Subcutaneous abdominal adipose tissue (tissue), 5 donors: ENCODE data around the gene ARL3.
A peak's percentile ranks its signal among the peaks of the same experiment; 100 is the strongest.

Experiments used
- H3K27ac ChIP-seq: one replicate; pipeline ENCODE4 v1.7.0; 2013; ENCODE audit warnings: low read depth, mild to moderate bottlenecking, inconsistent platforms, low read length, moderate library complexity
- H3K27me3 ChIP-seq, 5 donors: one replicate each; pipeline ENCODE4 v1.7.0; 2013; ENCODE audit warnings: low read length in 5 of 5, inconsistent platforms in 1 of 5; ENCODE audit not compliant: control insufficient read depth in 5 of 5, insufficient read depth in 4 of 5
- H3K36me3 ChIP-seq, 5 donors: one replicate each; pipeline ENCODE4 v1.7.0; 2013; ENCODE audit warnings: low read length in 5 of 5; ENCODE audit not compliant: control insufficient read depth in 5 of 5, insufficient read depth in 5 of 5
- H3K4me1 ChIP-seq, 5 donors: one replicate each; pipeline ENCODE4 v1.7.0; 2013; ENCODE audit warnings: low read length in 5 of 5, mild to moderate bottlenecking in 3 of 5, moderate library complexity in 1 of 5; ENCODE audit not compliant: control insufficient read depth in 5 of 5, insufficient read depth in 5 of 5
- H3K4me3 ChIP-seq, 5 donors: one replicate each; pipeline ENCODE4 v1.7.0; 2013; ENCODE audit warnings: low read length in 5 of 5, low read depth in 1 of 5
- H3K9ac ChIP-seq, 5 donors: one replicate each; pipeline ENCODE4 v1.7.0; 2013; ENCODE audit warnings: low read length in 5 of 5, mild to moderate bottlenecking in 4 of 5, moderate library complexity in 3 of 5
- H3K9me3 ChIP-seq, 5 donors: one replicate each; pipeline ENCODE4 v1.7.0; 2013; ENCODE audit warnings: low read length in 5 of 5; ENCODE audit not compliant: control insufficient read depth in 5 of 5
- donor health status: healthy.
- donor health status: healthy.
- donor health status: healthy.
- donor health status: healthy.
- donor health status: healthy.

ARL3 gene

DNA sequence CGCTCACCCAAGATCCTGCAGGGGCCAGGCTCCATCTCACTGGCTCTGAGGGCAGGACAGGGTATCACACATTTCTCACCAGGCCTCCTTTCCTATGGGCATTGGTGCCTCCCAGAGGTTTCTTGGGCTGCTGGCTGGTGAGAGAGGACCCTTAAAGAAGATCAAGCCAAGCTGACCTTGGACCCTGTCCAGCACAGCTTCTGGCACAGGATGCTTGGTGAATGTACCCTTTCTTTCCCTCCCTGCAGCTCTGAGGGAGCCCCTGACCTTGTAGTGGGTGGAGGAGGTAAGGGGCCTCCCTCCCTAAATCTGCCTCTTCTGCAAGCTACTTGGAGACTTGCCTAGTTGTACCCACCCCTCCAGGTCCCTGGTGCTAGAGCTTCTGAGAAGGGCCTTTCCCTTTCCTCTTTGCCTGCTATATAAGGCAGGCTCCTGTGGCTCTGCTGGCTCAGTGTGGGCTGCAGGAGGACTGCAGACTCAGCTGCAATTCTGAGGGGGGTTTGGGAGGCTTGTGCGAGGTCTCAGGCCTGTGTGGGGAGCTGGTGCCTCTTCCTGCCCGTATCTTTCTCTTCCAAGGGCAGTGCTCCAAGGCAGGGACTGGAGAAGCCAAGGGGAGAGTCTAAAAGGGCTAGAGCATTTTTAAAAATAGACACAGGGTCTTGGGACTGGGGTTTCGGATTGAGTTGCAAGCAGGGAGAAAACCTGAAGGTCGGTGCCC is 81.6 kb downstream of the ARL3 start:
- Histone ChIP-seq H3K4me1 (peaks cover 10 to 67% (median 55%) of the 10 kb centered on the region in 5 donors), H3K4me3 (peak overlapping the region in 1 of 5 donors; percentile 17), H3K9me3 (no peaks in the 10 kb centered on the region), H3K9ac (peak overlapping the region in 2 of 5 donors; percentile 21 to 26), H3K27ac (peak overlapping the region; percentile 23), H3K27me3 (no peaks in the 10 kb centered on the region), H3K36me3 (peaks cover 0 to 25% (median 4%) of the 10 kb centered on the region in 5 donors)

DNA sequence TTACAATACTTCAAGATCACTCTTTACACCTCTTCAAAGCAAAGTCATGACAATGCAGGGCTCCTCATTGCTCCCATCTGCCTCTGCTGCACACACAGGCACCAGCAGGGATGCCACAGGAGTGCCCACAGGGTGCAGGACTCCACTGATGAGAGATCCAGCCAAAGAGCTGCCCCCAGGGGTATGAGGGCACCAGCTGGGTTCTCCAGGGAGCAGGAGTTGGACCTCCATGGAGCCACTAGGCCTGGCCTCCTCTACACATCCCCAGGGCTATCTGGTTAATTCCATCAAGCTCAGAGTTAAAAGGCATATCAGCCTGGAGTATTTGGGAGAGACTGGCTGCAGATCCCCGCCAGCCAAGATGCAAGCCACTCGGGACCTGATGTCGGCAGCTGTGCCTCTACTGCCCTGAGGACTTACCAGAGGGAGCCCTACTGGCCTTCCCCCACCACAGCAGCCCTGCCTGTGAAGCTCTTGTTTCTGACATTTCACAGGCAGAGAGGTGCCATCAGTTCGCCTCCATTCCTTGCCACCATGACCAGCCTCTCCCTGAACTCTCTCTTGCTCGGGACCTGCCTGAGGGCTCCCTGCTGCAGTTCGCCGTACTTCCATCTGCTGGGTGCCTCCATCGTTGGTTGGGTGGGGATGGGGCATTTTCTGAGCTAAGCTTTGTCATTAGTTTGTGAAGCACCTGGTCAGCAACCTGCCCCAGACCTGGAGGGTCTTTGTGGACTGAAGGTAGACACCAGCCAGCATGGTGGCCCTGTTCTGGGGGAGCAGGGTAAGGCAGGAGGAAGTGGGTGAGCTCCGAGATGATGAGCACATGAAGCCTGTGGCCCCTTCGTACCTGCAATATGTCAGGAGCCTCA is 82.4 kb downstream of the ARL3 start:
- Histone ChIP-seq H3K4me3 (no peak overlapping the region), H3K9me3 (no peaks in the 10 kb centered on the region), H3K9ac (no peak overlapping the region), H3K4me1 (peaks cover 14 to 75% (median 61%) of the 10 kb centered on the region in 5 donors), H3K27ac (no peak overlapping the region), H3K27me3 (no peaks in the 10 kb centered on the region), H3K36me3 (peaks cover 0 to 25% (median 4%) of the 10 kb centered on the region in 5 donors)

DNA sequence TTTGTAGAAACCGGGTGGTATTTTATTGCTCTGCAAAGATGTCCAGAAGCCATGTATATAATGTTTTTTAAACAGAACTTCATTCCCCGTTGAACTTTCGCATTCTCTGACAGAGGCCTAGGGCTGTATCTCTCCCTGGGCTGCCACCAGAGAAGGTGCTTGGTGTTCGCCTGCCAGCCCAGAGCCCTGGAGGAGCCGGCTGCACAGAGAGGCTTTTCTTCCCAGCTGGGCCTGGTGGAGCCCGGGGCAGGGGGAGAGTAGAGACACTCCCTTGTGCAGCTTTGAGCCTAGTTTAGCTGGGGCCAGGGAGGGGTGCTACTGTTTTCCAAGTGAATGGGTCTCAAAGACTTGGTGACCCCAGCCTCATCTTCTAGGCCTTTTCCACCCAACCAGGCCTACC is 83.5 kb downstream of the ARL3 start:
- Histone ChIP-seq H3K4me3 (no peak overlapping the region), H3K9me3 (no peaks in the 10 kb centered on the region), H3K27ac (no peak overlapping the region), H3K27me3 (no peaks in the 10 kb centered on the region), H3K36me3 (peaks cover 0 to 25% (median 4%) of the 10 kb centered on the region in 5 donors), H3K9ac (no peak overlapping the region), H3K4me1 (peaks cover 14 to 80% (median 65%) of the 10 kb centered on the region in 5 donors)

DNA sequence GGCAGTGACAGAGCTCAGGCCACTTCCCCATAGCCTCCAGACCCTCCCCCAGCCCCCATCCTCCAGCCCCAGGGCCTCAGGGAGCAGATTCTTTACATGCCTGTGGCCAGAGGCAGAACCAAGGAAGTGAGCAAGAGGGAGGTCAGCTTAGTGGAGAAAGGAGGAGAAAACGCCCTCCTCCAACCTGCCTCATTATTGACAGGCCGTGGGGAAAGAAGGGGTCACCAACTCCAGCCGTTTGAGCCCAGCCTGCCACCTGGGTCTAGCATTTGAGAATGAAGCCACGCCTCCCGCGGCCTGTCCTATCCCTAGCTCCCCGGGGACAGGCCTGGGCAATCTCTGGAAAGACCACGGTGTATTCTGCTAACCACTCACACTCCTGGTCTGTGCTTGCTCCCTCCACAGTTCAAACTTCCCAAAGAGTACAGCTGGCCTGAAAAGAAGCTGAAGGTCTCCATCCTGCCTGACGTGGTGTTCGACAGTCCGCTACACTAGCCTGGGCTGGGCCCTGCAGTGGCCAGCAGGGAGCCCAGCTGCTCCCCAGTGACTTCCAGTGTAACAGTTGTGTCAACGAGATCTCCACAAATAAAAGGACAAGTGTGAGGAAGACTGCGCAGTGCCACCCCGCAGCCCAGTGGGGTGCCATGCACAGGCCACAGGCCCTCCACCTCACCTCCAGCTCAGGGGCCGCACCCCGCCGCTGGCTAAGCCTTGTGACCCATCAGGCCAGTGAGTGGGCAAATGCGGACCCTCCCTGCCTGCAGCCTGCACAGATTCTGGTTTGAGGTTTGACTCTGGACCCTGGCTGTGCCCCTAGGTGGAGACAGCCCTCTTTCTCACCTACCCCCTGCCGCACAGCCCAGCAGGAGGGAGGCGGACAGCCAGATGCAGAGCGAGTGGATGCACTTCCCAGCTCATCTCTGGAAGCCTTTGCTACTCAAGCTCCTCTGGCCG is 84.3 kb downstream of the ARL3 start:
- peak overlapping the region; percentile 97 for H3K27ac ChIP-seq
- H3K4me1 ChIP-seq: peaks cover 16 to 81% (median 66%) of the 10 kb centered on the region in 5 donors
- H3K27me3 ChIP-seq: no peaks in the 10 kb centered on the region
- H3K9ac ChIP-seq: peak overlapping the region in 1 of 5 donors; percentile 42
- H3K36me3 ChIP-seq: peaks cover 0 to 25% (median 4%) of the 10 kb centered on the region in 5 donors
- no peak overlapping the region for H3K4me3 ChIP-seq
- no peaks in the 10 kb centered on the region for H3K9me3 ChIP-seq

DNA sequence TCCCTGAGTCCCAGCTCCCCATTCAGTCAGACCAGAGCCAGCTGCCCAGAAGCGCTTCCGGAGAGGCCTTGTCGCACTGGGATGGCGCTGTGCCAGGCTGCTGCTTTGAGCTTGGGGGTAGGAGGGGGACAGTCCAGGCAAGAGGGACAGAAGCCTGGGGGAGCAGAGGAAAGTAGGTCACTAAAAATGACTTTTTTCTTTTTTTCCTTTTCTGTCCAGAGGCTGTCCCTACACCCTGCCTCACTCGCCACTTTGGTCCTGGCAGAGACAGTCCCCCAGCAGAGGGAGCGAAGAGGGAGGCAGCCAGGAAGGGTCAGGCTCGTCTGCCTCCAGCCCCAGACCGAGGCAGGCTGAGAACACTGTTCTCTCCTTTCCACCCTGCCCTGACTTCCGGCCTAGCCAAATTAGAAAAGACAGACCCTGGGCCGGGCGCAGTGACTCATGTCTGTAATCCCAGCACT is 85.7 kb downstream of the ARL3 start:
- peak overlapping the region; percentile 3 to 77 (median 53) for H3K9ac ChIP-seq
- no peaks in the 10 kb centered on the region for H3K27me3 ChIP-seq
- H3K4me1 ChIP-seq: peaks cover 16 to 84% (median 66%) of the 10 kb centered on the region in 5 donors
- no peak overlapping the region for H3K4me3 ChIP-seq
- no peaks in the 10 kb centered on the region for H3K9me3 ChIP-seq
- peaks cover 0 to 25% (median 4%) of the 10 kb centered on the region in 5 donors for H3K36me3 ChIP-seq
- H3K27ac ChIP-seq: peak overlapping the region; percentile 97

DNA sequence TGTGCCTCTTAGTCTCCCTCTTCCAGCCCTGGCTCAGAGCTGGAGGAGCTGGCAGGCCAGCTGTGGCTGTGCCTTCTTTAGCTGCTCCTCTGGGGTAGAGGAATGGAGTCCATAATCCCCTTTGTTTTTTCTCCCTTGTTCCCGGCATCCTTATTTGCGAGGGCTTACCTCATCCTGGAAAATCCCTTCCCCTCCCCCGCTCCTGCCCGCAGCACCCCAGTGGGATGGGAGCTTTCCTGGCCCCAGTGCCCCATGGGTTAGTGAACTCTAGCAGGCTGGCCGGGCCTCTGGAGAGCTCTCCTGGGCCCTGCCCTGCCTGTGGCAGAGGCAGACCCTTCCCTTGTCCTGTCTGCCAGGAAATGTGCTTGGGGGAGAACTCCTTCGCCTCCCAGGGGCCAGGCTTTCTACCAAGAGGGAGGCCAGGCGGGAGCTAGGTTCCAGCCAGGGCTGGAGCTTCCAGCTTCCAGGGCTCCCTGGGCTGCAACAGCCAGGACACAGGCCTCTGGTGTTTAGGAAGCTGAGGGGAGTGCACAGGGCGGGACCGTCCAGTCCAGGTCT is 86.4 kb downstream of the ARL3 start:
- H3K36me3 ChIP-seq: peaks cover 0 to 25% (median 4%) of the 10 kb centered on the region in 5 donors
- no peaks in the 10 kb centered on the region for H3K9me3 ChIP-seq
- peak overlapping the region; percentile 97 for H3K27ac ChIP-seq
- H3K9ac ChIP-seq: peak overlapping the region; percentile 52 to 77 (median 56)
- H3K27me3 ChIP-seq: no peaks in the 10 kb centered on the region
- no peak overlapping the region for H3K4me3 ChIP-seq
- peaks cover 15 to 80% (median 59%) of the 10 kb centered on the region in 5 donors for H3K4me1 ChIP-seq

DNA sequence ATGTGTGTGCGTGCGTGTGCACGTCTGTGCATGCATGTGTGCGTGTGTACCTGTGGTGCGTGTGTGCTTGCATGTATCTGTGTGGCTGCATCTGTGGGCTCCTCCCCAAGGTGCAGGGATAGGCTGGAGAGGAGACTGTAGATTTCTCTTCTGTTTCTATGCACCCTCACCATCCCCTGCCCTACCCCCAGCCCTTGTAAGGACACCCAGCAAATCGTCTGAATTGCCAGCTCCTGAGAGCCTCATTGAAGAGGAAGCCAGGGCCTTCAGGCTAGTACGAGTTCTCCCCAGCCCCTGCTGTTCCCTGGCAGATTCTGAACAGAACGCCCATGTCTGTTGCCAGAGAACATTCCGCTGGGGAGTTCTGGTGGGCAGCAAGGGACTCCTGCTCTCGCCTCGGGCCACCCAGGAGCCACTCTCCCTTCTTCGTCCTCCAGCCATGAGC is 86.9 kb downstream of the ARL3 start:
- Histone ChIP-seq H3K27me3 (no peaks in the 10 kb centered on the region), H3K4me3 (no peak overlapping the region), H3K9me3 (no peaks in the 10 kb centered on the region), H3K4me1 (peaks cover 10 to 75% (median 54%) of the 10 kb centered on the region in 5 donors), H3K27ac (peak overlapping the region; percentile 97), H3K36me3 (peaks cover 0 to 25% (median 4%) of the 10 kb centered on the region in 5 donors), H3K9ac (peak overlapping the region; percentile 23 to 77 (median 56))

DNA sequence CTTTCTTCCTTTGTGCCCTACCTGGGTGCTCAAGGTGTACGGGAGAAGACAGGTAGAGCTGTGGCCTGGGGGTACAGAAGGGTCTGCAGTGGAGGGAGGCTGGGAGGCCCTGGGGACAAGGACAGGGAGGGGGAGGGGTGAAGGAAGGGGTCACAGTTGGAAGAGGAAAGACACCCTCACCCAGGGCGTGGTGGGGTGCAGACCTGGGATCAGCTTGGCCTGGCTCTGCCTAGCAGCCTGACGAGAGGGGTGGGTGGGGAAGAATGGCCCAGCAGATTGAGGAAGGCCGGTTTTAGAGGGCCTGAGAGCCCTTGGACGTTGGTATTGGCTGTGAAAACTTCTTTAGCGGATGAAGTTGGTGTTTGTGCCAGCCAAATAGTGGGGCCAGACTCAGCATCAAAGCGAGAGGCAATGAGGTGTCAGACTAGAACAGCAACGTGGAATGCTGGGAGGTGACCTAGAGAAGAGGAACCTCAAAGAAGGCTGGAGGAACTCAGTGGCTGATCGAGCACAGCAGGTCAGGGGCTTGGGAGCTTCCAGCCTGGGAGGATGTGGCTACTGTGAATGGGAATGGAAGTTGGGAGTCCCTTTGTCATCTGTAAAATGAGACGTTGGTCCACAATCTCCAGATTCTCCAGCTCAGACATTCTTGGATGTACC is 88.0 kb downstream of the ARL3 start:
- Histone ChIP-seq H3K27me3 (no peaks in the 10 kb centered on the region), H3K9ac (peak overlapping the region in 1 of 5 donors; percentile 4), H3K4me3 (no peak overlapping the region), H3K27ac (peak overlapping the region; percentile 97), H3K4me1 (peaks cover 12 to 75% (median 56%) of the 10 kb centered on the region in 5 donors), H3K36me3 (peaks cover 0 to 23% (median 4%) of the 10 kb centered on the region in 5 donors), H3K9me3 (no peaks in the 10 kb centered on the region)
